ENCODE results near the gene PLPP4.

GRCh38 chr10:120598386-120598785 lies 141.4 kb downstream of the PLPP4 start:
- TF ChIP-seq CTCF (conservative IDR thresholded peaks at IDR 0.05), result no peak
- TF ChIP-seq EZH2 (IDR thresholded peaks at IDR 0.05; ENCODE audit: low read depth), result no peak

Measured in PC-9 (cell line).